22Rv1 (cell line): ENCODE data around the gene NAT9.

Experiments
- H3K27ac ChIP-seq: fragments of 450-650 bp; 2 replicates; pipeline ENCODE4 v1.5.1; 2017
- ZFX ChIP-seq: fragments of 450-650 bp; IDR thresholded peaks from 2 replicates; pipeline ENCODE4 v1.6.1; 2017; ENCODE audit warnings: antibody characterized with exemption, borderline replicate concordance
- TF ChIP-seq, protein P1 (sequence below): fragments of 450-650 bp; IDR thresholded peaks from 2 replicates; pipeline ENCODE4 v1.5.1; 2017; ENCODE audit warnings: mild to moderate bottlenecking

The NAT9 gene

DNA sequence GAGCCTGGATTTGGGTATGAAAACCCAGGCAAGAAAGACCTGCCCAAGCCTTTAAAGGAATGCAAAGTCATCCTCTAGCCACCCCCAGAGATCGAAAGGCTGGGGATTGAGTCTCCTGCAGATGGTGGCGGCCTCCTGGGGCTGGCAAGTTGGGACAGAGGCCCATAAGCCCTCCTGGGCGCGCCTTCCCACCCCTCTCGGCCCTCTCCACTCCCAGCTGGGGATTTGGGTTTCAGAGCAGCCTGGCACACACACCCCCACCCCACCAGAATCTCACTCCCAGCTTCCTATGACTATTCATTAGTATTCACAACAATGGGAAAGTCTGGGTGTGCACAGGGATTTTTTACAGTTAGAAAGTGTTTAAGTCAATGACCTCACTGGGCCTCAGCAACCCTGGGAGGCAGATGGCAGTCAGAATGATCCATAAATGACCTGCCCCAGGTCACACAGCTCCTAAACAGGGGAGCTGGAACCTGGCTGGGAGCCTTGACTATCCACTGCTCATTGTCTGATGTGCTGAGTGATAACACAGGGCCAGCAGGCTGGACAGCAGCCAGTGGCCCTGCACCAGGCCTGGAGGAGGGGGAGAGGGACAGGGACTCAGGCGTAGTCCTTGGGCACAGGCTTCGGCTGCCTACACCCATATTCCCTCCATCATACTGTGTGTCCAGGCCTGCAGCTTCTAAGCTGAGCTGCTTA lies 15.6 kb downstream of the NAT9 start:
- H3K27ac ChIP-seq: no peak overlapping the region

DNA sequence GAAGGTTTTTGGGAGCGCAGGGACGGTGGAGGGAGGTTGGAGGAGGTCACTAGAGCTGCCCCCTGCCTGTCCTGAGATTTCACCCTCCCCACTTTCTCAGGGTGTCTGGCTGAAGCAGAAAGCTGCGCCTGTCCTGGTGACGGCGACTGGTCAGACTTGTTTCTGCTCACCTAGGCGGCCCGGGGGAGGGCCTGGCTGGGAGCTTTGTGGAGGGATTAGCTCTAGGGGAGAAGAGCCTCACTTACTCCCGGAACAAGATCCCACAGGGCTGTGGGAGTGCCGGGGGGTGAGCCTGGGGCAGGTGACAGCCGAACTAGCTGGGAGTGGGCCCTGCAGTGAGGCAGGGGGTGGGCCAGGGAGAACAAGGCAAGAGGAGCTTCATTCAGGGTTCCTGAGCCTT lies 16.2 kb downstream of the NAT9 start:
- TF ChIP-seq, protein P1, sequence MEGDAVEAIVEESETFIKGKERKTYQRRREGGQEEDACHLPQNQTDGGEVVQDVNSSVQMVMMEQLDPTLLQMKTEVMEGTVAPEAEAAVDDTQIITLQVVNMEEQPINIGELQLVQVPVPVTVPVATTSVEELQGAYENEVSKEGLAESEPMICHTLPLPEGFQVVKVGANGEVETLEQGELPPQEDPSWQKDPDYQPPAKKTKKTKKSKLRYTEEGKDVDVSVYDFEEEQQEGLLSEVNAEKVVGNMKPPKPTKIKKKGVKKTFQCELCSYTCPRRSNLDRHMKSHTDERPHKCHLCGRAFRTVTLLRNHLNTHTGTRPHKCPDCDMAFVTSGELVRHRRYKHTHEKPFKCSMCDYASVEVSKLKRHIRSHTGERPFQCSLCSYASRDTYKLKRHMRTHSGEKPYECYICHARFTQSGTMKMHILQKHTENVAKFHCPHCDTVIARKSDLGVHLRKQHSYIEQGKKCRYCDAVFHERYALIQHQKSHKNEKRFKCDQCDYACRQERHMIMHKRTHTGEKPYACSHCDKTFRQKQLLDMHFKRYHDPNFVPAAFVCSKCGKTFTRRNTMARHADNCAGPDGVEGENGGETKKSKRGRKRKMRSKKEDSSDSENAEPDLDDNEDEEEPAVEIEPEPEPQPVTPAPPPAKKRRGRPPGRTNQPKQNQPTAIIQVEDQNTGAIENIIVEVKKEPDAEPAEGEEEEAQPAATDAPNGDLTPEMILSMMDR: no peak
- TF ChIP-seq ZFX: no peak
- no peak overlapping the region for H3K27ac ChIP-seq

More for the DNA sequence above, 15.6 kb downstream of the NAT9 start:
- TF ChIP-seq ZFX: no peak
- TF ChIP-seq, protein P1: no peak

DNA sequence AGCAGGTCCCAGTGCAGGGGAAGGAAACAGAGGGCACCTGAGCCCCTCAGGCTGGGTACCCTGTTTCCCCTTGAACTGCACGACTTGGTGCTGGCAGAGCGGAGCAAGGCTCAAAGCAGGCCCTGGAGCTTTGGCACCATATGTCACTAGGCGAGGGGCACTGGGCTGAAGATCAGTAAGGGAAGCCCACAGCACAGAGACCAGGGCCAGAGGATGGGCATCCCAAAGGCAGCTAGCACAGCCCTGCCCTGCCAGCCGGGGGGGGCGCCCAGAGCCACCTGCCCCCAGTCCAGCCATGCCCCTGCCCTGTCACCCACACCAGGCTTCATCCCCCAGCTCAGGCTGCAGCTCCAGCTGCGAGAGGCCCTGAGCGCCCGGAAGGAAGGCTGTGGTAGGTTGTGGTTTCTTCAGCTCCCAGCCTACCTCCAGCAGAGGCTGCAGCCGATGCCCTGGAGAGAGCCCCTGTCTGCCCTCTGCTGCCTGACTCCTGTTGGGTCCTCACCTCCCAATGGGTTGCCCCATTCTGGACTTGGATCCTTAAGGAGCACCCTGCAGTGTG lies 16.8 kb downstream of the NAT9 start:
- TF ChIP-seq, protein P1: no peak
- TF ChIP-seq ZFX: no peak
- H3K27ac ChIP-seq: no peak overlapping the region

DNA sequence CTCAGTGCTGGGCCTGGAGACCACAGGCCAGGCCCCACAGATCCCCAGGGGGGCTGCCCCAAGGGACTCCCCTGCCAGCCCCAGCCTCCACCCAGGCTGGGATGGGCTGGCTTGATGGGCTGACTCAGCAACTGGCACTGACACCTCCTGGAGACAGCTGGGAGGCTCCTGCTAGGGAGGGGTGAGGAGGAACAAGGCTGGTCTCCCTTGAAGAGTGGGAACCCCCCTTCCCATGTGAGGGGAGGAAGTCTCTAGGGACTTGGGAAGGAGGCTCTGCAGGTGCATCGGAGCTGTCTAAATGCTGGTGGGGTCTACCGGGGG lies 17.3 kb downstream of the NAT9 start:
- H3K27ac ChIP-seq: no peak overlapping the region
- TF ChIP-seq, protein P1: no peak
- TF ChIP-seq ZFX: no peak

DNA sequence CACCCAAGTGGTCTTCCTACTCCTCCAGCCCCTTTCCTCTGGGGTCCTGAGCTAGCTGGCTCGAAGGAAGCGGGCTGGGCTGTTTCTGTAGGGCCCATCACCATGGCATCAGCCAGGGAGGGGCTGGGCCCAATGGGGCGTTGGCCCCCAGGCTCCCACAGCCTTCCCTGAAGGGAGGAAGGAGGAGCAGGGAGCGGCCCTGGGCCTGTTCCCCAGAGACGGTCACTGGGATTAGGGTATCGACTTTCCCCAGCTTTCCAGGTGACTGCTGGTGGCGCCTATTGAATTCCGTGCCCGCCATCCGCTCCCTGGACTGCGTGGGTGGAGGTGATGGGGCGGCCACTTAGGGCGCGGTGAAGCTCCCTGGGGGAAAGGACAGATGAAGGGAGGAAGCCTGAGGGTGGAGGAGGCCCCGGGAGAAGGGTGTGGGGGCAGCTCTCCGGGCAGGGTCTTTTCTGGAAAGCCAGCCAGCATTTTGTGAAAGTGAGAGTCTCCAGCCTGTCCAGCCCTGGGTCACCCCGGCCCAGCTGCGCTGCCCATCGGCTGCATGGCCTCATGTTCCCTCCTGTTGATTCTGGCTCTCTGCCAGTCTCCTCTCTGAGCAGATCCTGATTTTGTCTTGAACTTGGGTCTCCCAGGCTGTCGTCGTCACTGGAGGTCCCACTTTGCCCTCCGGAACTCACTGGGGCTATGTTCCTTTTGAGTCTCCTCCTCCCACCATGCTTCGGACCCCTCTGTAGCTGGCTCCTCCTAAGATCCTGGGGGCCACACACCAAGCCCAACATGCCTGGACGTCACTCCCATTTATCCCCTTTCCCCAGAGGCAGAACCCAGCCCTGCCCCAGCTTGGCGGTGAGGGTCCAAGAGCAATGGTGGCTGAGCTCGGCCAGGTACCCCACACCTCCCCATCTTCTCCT lies 18.0 kb downstream of the NAT9 start:
- TF ChIP-seq, protein P1: no peak
- TF ChIP-seq ZFX: no peak
- H3K27ac ChIP-seq: no peak overlapping the region

DNA sequence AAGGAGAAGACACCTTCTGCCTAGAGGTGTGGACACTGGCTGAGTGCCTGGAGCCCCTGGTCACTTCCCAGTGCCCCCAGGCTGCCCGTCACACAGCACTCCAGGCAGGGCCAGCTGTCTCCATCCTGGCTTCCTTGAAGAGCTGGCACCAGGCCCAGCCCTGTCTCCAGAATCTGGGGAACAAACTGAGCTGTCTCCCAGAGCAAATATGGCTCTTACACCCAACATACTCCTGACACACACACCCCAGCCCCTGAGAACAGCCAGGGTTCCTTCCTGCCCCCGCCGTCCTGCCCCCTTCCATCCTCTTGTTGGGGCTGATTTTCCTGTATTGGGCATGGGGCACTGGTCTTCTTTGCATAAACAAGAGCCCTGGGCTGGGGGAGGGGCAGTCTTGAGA lies 18.6 kb downstream of the NAT9 start:
- H3K27ac ChIP-seq: no peak overlapping the region
- TF ChIP-seq, protein P1: no peak
- no peak for TF ChIP-seq ZFX

DNA sequence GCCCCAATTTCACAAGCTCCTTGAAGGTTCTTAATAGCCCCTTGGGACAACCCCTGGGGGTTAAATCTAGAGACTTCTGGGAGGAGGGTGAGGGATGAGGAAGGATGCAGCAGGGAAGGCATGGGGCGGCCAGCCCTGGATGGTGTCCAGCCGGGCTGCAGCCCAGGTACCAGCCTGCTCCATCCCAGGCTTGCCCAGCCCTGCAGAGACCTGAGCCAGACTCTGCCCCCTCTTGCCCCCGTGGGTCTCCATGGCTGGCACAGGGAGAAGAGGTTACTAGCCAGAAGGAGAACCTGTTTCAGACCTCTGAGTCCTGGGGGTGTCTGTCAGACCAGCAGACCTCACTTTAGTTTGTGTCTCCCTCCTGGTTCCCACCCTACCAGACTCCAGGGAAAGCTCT lies 19.3 kb downstream of the NAT9 start:
- H3K27ac ChIP-seq: no peak overlapping the region
- no peak for TF ChIP-seq ZFX
- TF ChIP-seq, protein P1: no peak
